ENCODE measurements around the gene PRKCD. TPM values are rescaled to one million over a fixed set of nuclear protein-coding genes. Genes with fewer than 3 reads are reported as not detected.

Gene PRKCD
- total RNA-seq, 2 experiments from 2014 or later, result 13.3 to 108 TPM

- BruUV-seq (replicated peaks), result no TSS peak
Measured at GRCh38 chr3:53167418-53168174, 6.6 kb downstream of the PRKCD start.

GRCh38 chr3:53168175-53168923 lies 7.3 kb downstream of the PRKCD start:
- H3K9me2 ChIP-seq (ENCODE audit: insufficient read depth, low read length), result no peaks in the 10 kb centered on the region
- TF ChIP-seq CTCF (conservative IDR thresholded peaks at IDR 0.05; ENCODE audit: low read length), result no peak
- no peak for TF ChIP-seq EZH2phosphoT487 (IDR thresholded peaks at IDR 0.05; ENCODE audit: borderline replicate concordance, low read depth, low read length)
- peak overlapping the region; percentile 94 for H3K27ac ChIP-seq (ENCODE audit: low read depth, low read length, poor library complexity, severe bottlenecking)
- H3K79me2 ChIP-seq (ENCODE audit: insufficient read depth, low read depth, low read length), result peaks cover 95% of the 10 kb centered on the region
- no peaks in the 10 kb centered on the region for H3K9me3 ChIP-seq (ENCODE audit: low read length)
- no peak overlapping the region for H2AFZ ChIP-seq (ENCODE audit: low read length)
- H3K36me3 ChIP-seq (ENCODE audit: insufficient read depth, low read length), result peaks cover 65% of the 10 kb centered on the region
- peaks cover 100% of the 10 kb centered on the region for H3K4me1 ChIP-seq (ENCODE audit: insufficient read depth, low read length, poor library complexity, severe bottlenecking)
- H4K20me1 ChIP-seq (ENCODE audit: insufficient read depth, low read length), result 0 out of 2 replicates have a peak, but pooled peaks cover 3% of the 10 kb centered on the region
- no peak for DNase-seq (ENCODE audit: low spot score)
- ChIA-PET CTCF (ENCODE audit: unreplicated experiment) (interaction anchor here (0.9 to 2.3 kb wide), 3 partner anchors 8 to 28 kb away, joined by 3 to 11 read pairs (median 8); partner anchors contain the start of gene PRKCD), POLR2A (interaction anchor here (0.7 to 3.2 kb wide), 9 partner anchors 8 to 31 kb away, joined by 3 to 15 read pairs (median 5); partner anchors contain the start of gene PRKCD)
- intact Hi-C loops (cut with micrococcal nuclease; ENCODE audit: unreplicated experiment), result loop anchor here (2.0 kb wide), 1 partner anchor 34 kb away; no protein-coding TSS in a partner anchor
- no TSS peak for BruUV-seq (replicated peaks)
- peak overlapping the region; percentile 91 for H3K4me2 ChIP-seq (ENCODE audit: low read length)
- H3K4me3 ChIP-seq (ENCODE audit: low read depth, low read length, poor library complexity, severe bottlenecking), result peak overlapping the region; percentile 53

More at GRCh38 chr3:53167418-53168174, 6.6 kb downstream of the PRKCD start:
- H2AFZ ChIP-seq (ENCODE audit: low read length), result no peak overlapping the region
- peak overlapping the region; percentile 53 for H3K4me3 ChIP-seq (ENCODE audit: low read depth, low read length, poor library complexity, severe bottlenecking)
- no peaks in the 10 kb centered on the region for H3K9me3 ChIP-seq (ENCODE audit: low read length)
- TF ChIP-seq CTCF (conservative IDR thresholded peaks at IDR 0.05; ENCODE audit: low read length) (no peak), EZH2phosphoT487 (IDR thresholded peaks at IDR 0.05; ENCODE audit: borderline replicate concordance, low read depth, low read length) (no peak)
- H3K36me3 ChIP-seq (ENCODE audit: insufficient read depth, low read length), result peaks cover 62% of the 10 kb centered on the region; the same call in 1 of the 2 replicates
- H3K79me2 ChIP-seq (ENCODE audit: insufficient read depth, low read depth, low read length), result peaks cover 95% of the 10 kb centered on the region
- ChIA-PET CTCF (ENCODE audit: unreplicated experiment) (interaction anchor here (2.3 kb wide), 1 partner anchor 29 kb away, joined by 11 read pairs; no protein-coding TSS in a partner anchor), POLR2A (interaction anchor here (0.5 to 3.2 kb wide), 8 partner anchors 8 to 1695 kb away, joined by 3 to 15 read pairs (median 4); no protein-coding TSS in a partner anchor)
- H3K9me2 ChIP-seq (ENCODE audit: insufficient read depth, low read length), result no peaks in the 10 kb centered on the region
- H3K4me2 ChIP-seq (ENCODE audit: low read length), result peak overlapping the region; percentile 91
- H3K27ac ChIP-seq (ENCODE audit: low read depth, low read length, poor library complexity, severe bottlenecking), result peak overlapping the region; percentile 94
- H4K20me1 ChIP-seq (ENCODE audit: insufficient read depth, low read length), result peaks cover 8% of the 10 kb centered on the region; the same call in 1 of the 2 replicates
- DNase-seq (ENCODE audit: low spot score), result peak; percentile 51
- H3K4me1 ChIP-seq (ENCODE audit: insufficient read depth, low read length, poor library complexity, severe bottlenecking), result peaks cover 98% of the 10 kb centered on the region
- intact Hi-C loops (cut with micrococcal nuclease; ENCODE audit: unreplicated experiment), result loop anchor here (2.0 kb wide), 1 partner anchor 33 kb away; no protein-coding TSS in a partner anchor
